T-cell (primary cell): ENCODE measurements around the gene PSMB3. TPM values are rescaled to one million over a fixed set of nuclear protein-coding genes. Genes with fewer than 3 reads are reported as not detected.

Experiments used
- ATAC-seq, 4 experiments: fragments of 200-7000 bp in 3 of 4; fragments of 150-1000 bp in 1 of 4; cut with Tn5 transposase; replicated peaks in 1 of 4; 1 replicate in 3 of 4; 2 replicates in 1 of 4; pipeline ENCODE4 v1.10.0; 2021; ENCODE audit warnings: moderate library complexity in 3 of 4, mild to moderate bottlenecking in 2 of 4, moderate number of reproducible peaks in 1 of 4
- CTCF ChIA-PET, 2 donors: fragments of 300-600 bp; sonication (Branson Sonifier 250); formaldehyde crosslinking; loops; one replicate each; lab custom pipeline; 2022; ENCODE audit warnings: antibody characterized with exemption in 2 of 2; lab: Charles Lee
- POLR2A ChIA-PET, 2 donors: fragments of 300-600 bp; sonication (Branson Sonifier 250); formaldehyde crosslinking; loops; one replicate each; lab custom pipeline; 2022; ENCODE audit warnings: antibody characterized with exemption in 2 of 2; lab: Charles Lee
- DNase-seq, 35 experiments: peaks; one replicate each; pipeline versions ENCODE4 v3.0.0 to v3.0.0-alpha.2; 2013 to 2023
- H3K27ac ChIP-seq: one replicate; pipeline ENCODE4 v1.5.1; 2013; ENCODE audit warnings: low read length
- H3K27me3 ChIP-seq, 2 experiments: replicated peaks in 1 of 2; 1 replicate in 1 of 2; 2 replicates in 1 of 2; pipeline versions ENCODE4 v1.6.1 to v1.7.0; 2013; ENCODE audit warnings: low read length in 1 of 2, mixed read lengths in 1 of 2; ENCODE audit not compliant: control insufficient read depth in 2 of 2, insufficient read depth in 2 of 2; ENCODE audit errors: extremely low read depth in 1 of 2
- H3K36me3 ChIP-seq, 2 donors: 1 replicate in 1 of 2; 2 replicates in 1 of 2; pipeline versions ENCODE4 v1.6.1 to v1.7.0; 2013; ENCODE audit warnings: low read length in 1 of 2; ENCODE audit not compliant: control insufficient read depth in 2 of 2, insufficient read depth in 1 of 2; ENCODE audit errors: extremely low read depth in 1 of 2
- H3K4me1 ChIP-seq, 2 experiments: 1 replicate in 1 of 2; 2 replicates in 1 of 2; pipeline versions ENCODE4 v1.6.1 to v1.7.0; 2013; ENCODE audit warnings: low read length in 2 of 2, mixed read lengths in 1 of 2; ENCODE audit not compliant: insufficient read depth in 2 of 2, control insufficient read depth in 1 of 2; ENCODE audit errors: extremely low read depth in 1 of 2
- H3K4me3 ChIP-seq, 2 donors: 1 replicate in 1 of 2; 2 replicates in 1 of 2; pipeline versions ENCODE4 v1.5.1 to v1.7.0; 2013; ENCODE audit warnings: mild to moderate bottlenecking in 2 of 2, low read length in 1 of 2, moderate library complexity in 1 of 2; ENCODE audit not compliant: control insufficient read depth in 1 of 2; ENCODE audit errors: extremely low read depth in 1 of 2
- H3K9me3 ChIP-seq: 2 replicates; pipeline ENCODE4 v1.7.0; 2013
- H3K27ac Mint-ChIP-seq, 2 donors: one replicate each; pipeline ENCODE4 v1.8.0; 2020 to 2021; ENCODE audit warnings: mild to moderate bottlenecking in 2 of 2, mixed read lengths in 2 of 2
- H3K27me3 Mint-ChIP-seq, 2 donors: one replicate each; pipeline ENCODE4 v1.8.0; 2021 to 2022; ENCODE audit warnings: mixed read lengths in 2 of 2
- H3K36me3 Mint-ChIP-seq: one replicate; pipeline ENCODE4 v1.8.0; 2021; ENCODE audit warnings: mixed read lengths
- H3K4me1 Mint-ChIP-seq, 3 donors: one replicate each; pipeline ENCODE4 v1.8.0; 2020 to 2022; ENCODE audit warnings: mixed read lengths in 3 of 3, mild to moderate bottlenecking in 1 of 3
- H3K4me3 Mint-ChIP-seq, 3 donors: one replicate each; pipeline ENCODE4 v1.8.0; 2020 to 2022; ENCODE audit warnings: mild to moderate bottlenecking in 3 of 3, mixed read lengths in 3 of 3, moderate library complexity in 3 of 3
- H3K9me3 Mint-ChIP-seq, 3 donors: one replicate each; pipeline ENCODE4 v1.8.0; 2020 to 2022; ENCODE audit warnings: mixed read lengths in 3 of 3
- WGBS: methylation state at CpG from one replicate; pipeline ENCODE4 v1.1.5; 2013; ENCODE audit warnings: missing lambda C conversion rate; ENCODE audit not compliant: insufficient coverage; 5-methylcytosine and 5-hydroxymethylcytosine counted together
- total RNA-seq, 35 experiments: library from RNA in 6 of 35; stranded (reverse) in 6 of 35; fragments of 120-200 nt in 1 of 35; gene quantifications; one replicate each; pipeline versions ENCODE4 v1.2.1 to v1.2.4 and lab custom pipeline; 2013 to 2026

The PSMB3 gene
- total RNA-seq, 5 donors from 2014 or later (not counting 1 experiment from before 2014, with no cell fraction given), result 81.2 to 116 (median 104) TPM

DNA sequence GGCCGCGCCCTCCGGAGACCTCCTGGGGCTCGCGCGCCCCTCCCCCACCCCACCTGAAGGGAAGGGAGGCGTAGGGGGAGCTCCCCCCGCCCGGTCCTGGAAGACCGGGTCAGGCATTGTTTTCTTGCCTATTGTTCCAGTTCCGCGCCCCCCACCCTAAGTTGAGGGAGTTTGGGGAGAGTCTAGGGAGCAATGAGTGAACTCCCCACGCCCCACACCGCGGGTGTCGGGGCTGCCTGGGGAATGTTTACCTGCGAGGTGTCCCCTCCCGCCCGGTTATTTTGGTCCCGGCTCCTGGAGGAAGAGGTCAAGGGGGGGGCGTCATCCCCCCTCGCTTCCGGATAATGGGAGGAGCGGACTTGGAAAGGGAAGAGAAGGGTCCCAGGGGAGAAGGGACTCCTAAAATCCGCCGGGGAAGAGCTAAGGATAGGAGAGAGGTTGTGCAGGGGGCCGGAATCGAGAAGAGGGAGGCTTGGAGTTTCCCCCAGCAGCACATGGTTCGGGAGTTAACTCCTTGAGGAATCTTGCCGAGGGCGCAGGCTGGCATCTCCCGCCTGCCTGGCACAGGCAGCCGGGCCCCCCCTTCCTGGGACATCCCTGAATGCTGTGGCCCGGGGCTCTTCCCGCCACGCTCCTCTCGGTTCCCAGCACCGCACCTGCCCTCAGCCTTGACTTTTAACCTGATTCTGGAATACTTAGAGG, 46.6 kb upstream of the PSMB3 start:
- peak overlapping the region; percentile 66 for H3K27ac ChIP-seq
- Mint-ChIP-seq H3K4me3 (peak overlapping the region; percentile 91 to 96 (median 96)), H3K36me3 (peaks cover 25% of the 10 kb centered on the region), H3K9me3 (no peaks in the 10 kb centered on the region), H3K27me3 (no peaks in the 10 kb centered on the region), H3K4me1 (peaks cover 63 to 76% (median 64%) of the 10 kb centered on the region in 3 donors), H3K27ac (peak overlapping the region; percentile 93 to 95)
- ATAC-seq (no peak), DNase-seq (peak in 5 of 35 experiments; percentile 20 to 46 (median 28))
- H3K27me3 ChIP-seq, result no peaks in the 10 kb centered on the region
- WGBS, result 0% methylated on average over 12 of the region's 38 CpGs
- H3K4me1 ChIP-seq, result peaks cover 15 to 80% of the 10 kb centered on the region in 2 experiments
- H3K9me3 ChIP-seq, result no peaks in the 10 kb centered on the region
- H3K4me3 ChIP-seq, result peak overlapping the region; percentile 85 to 89
- CTCF ChIA-PET, result interaction anchor here (1.4 to 2.5 kb wide), 5 partner anchors 13 to 148 kb away, joined by 4 to 13 read pairs (median 5); no protein-coding TSS in a partner anchor
- peaks cover 9 to 38% of the 10 kb centered on the region in 2 donors for H3K36me3 ChIP-seq
- POLR2A ChIA-PET, result interaction anchor here (0.6 to 0.7 kb wide), 3 partner anchors 14 to 146 kb away, joined by 3 to 4 read pairs (median 4); no protein-coding TSS in a partner anchor

DNA sequence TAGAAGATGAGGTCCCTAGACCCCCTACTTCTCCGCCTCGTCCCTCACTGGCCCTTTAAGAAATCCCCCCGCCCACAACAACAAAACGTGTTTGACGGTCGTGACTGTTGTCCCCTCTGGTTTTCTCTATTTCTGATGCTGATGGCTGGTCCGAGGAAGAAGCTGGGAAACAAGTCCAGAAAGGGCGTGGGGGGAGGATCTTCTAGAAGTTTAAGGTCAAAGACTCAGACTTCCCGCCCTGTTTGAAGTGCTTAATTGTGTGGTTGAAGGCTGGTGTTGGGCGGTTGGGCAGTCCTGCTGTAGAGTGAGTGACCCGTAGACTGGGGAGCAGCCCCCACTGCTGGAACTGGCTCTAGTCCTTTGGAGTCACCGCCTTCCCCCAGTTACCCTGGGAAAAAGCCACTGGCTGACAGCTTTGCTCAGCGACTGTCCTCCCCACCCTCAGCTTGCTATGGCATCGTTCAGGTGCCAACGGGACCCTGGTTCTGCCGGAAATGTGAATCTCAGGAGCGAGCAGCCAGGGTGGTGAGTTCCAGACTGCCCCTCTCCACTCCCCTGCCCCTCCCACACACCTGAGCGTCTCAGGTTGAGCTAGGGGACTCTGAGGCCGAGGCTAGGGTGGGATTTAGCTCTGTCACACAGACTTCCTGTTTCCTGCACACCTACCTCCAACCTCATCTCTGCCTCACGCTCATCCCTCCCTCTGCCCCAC, 45.9 kb upstream of the PSMB3 start:
- H3K36me3 Mint-ChIP-seq, result peaks cover 32% of the 10 kb centered on the region
- H3K4me1 Mint-ChIP-seq, result peaks cover 61 to 75% (median 63%) of the 10 kb centered on the region in 3 donors
- POLR2A ChIA-PET, result interaction anchor here in 1 of 2 donors (0.6 kb wide), 1 partner anchor 26 kb away, joined by 3 read pairs; no protein-coding TSS in a partner anchor
- H3K4me3 Mint-ChIP-seq, result peak overlapping the region; percentile 91 to 96 (median 96)
- CTCF ChIA-PET, result interaction anchor here (1.3 to 2.5 kb wide), 4 partner anchors 12 to 28 kb away, joined by 4 to 13 read pairs (median 5); no protein-coding TSS in a partner anchor
- H3K4me1 ChIP-seq, result peaks cover 16 to 79% of the 10 kb centered on the region in 2 experiments
- DNase-seq (peak in 7 of 35 experiments; percentile 4 to 57 (median 25)), ATAC-seq (peak in 1 of 4 experiments; percentile 8)
- WGBS, result 0% methylated on average over 9 of the region's 20 CpGs
- H3K4me3 ChIP-seq, result peak overlapping the region; percentile 85 to 89
- H3K27me3 ChIP-seq, result no peaks in the 10 kb centered on the region
- H3K9me3 ChIP-seq, result no peaks in the 10 kb centered on the region
- peaks cover 12 to 45% of the 10 kb centered on the region in 2 donors for H3K36me3 ChIP-seq
- H3K27me3 Mint-ChIP-seq, result no peaks in the 10 kb centered on the region
- H3K27ac Mint-ChIP-seq, result peak overlapping the region; percentile 93 to 95
- H3K27ac ChIP-seq, result peak overlapping the region; percentile 66
- no peaks in the 10 kb centered on the region for H3K9me3 Mint-ChIP-seq

DNA sequence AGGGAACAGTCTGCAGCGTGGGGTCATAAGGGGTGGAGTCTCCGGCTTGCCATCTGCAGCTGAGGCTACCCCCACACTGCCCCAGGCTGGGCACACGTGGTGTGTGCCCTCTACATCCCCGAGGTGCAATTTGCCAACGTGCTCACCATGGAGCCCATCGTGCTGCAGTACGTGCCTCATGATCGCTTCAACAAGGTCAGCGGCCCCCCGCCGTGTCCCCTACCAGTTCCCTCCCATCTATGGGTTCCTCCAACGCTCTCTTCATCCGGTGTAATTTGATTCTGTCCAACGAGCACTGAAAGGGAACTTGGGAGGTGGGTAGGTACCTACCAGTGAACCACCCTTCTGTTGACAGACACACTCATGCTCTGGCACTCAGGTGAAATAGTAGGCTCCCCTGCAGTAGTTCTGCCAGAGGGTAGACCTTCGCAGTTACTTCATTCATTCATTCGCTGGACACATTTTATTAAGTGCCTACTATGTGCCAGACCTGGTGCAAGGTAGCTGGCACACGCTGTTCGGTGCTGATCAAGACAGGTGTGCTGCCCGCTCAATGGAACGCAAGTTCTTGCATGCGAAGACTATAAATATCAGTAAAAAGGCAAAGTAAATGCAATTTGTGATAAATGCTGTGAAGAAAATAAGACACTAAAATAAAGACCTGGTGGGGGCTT, 44.7 kb upstream of the PSMB3 start:
- H3K27me3 Mint-ChIP-seq, result no peaks in the 10 kb centered on the region
- H3K27ac Mint-ChIP-seq, result peak overlapping the region; percentile 93 to 95
- peaks cover 17 to 56% of the 10 kb centered on the region in 2 donors for H3K36me3 ChIP-seq
- H3K4me1 Mint-ChIP-seq, result peaks cover 57 to 71% (median 61%) of the 10 kb centered on the region in 3 donors
- WGBS, result 89% methylated on average over 13 of the region's 21 CpGs
- no peak overlapping the region for H3K4me3 ChIP-seq
- peak overlapping the region; percentile 91 to 96 (median 96) for H3K4me3 Mint-ChIP-seq
- DNase-seq, result no peak
- ChIA-PET POLR2A (no interaction called here), CTCF (interaction anchor here in 1 of 2 donors (1.3 to 2.5 kb wide), 2 partner anchors 11 to 21 kb away, joined by 5 read pairs; no protein-coding TSS in a partner anchor)
- H3K9me3 Mint-ChIP-seq, result no peaks in the 10 kb centered on the region
- no peaks in the 10 kb centered on the region for H3K9me3 ChIP-seq
- no peak overlapping the region for H3K27ac ChIP-seq
- H3K36me3 Mint-ChIP-seq, result peaks cover 33% of the 10 kb centered on the region
- peaks cover 14 to 73% of the 10 kb centered on the region in 2 experiments for H3K4me1 ChIP-seq
- no peak for ATAC-seq
- no peaks in the 10 kb centered on the region for H3K27me3 ChIP-seq

- no peaks in the 10 kb centered on the region for H3K27me3 Mint-ChIP-seq
- no peak for ATAC-seq
- no peak for DNase-seq
- no peak overlapping the region for H3K4me3 ChIP-seq
- H3K9me3 ChIP-seq, result no peaks in the 10 kb centered on the region
- ChIA-PET CTCF (interaction anchor here (0.6 to 1.8 kb wide), 3 partner anchors 13 to 25 kb away, joined by 4 to 6 read pairs (median 6); no protein-coding TSS in a partner anchor), POLR2A (interaction anchor here (0.6 to 0.7 kb wide), 2 partner anchors 14 to 415 kb away, joined by 3 read pairs; no protein-coding TSS in a partner anchor)
- H3K36me3 Mint-ChIP-seq, result peaks cover 37% of the 10 kb centered on the region
- peak overlapping the region; percentile 12 to 69 for H3K27ac Mint-ChIP-seq
- H3K4me1 Mint-ChIP-seq, result peaks cover 47 to 58% (median 54%) of the 10 kb centered on the region in 3 donors
- WGBS, result 97% methylated on average over 7 of the region's 18 CpGs
- peaks cover 26 to 71% of the 10 kb centered on the region in 2 donors for H3K36me3 ChIP-seq
- H3K27me3 ChIP-seq, result no peaks in the 10 kb centered on the region
- no peak overlapping the region for H3K4me3 Mint-ChIP-seq
- no peaks in the 10 kb centered on the region for H3K9me3 Mint-ChIP-seq
- H3K27ac ChIP-seq, result no peak overlapping the region
- peaks cover 14 to 70% of the 10 kb centered on the region in 2 experiments for H3K4me1 ChIP-seq
These were observed 43.3 kb upstream of the PSMB3 start for GRCh38 chr17:38709104-38709820.

GRCh38 chr17:38709864-38710603, 42.5 kb upstream of the PSMB3 start:
- no peaks in the 10 kb centered on the region for H3K27me3 ChIP-seq
- H3K4me3 Mint-ChIP-seq, result no peak overlapping the region
- ATAC-seq (no peak), DNase-seq (no peak)
- no peaks in the 10 kb centered on the region for H3K9me3 ChIP-seq
- H3K27ac ChIP-seq, result no peak overlapping the region
- H3K4me1 ChIP-seq, result peaks cover 14 to 65% of the 10 kb centered on the region in 2 experiments
- ChIA-PET CTCF (interaction anchor here (0.5 to 1.8 kb wide), 2 partner anchors 18 to 32 kb away, joined by 3 to 6 read pairs; no protein-coding TSS in a partner anchor), POLR2A (interaction anchor here (0.6 to 0.7 kb wide), 2 partner anchors 15 to 414 kb away, joined by 3 read pairs; no protein-coding TSS in a partner anchor)
- H3K4me3 ChIP-seq, result no peak overlapping the region
- H3K36me3 Mint-ChIP-seq, result peaks cover 41% of the 10 kb centered on the region
- 89% methylated on average over 11 of the region's 13 CpGs for WGBS
- no peaks in the 10 kb centered on the region for H3K27me3 Mint-ChIP-seq
- peaks cover 26 to 77% of the 10 kb centered on the region in 2 donors for H3K36me3 ChIP-seq
- H3K4me1 Mint-ChIP-seq, result peaks cover 45 to 54% (median 54%) of the 10 kb centered on the region in 3 donors
- H3K27ac Mint-ChIP-seq, result peak overlapping the region; percentile 66 to 69
- H3K9me3 Mint-ChIP-seq, result no peaks in the 10 kb centered on the region
